Vagina (tissue), 2 donors: ENCODE results near the gene TRIM37.

ENCODE experiments used
- CTCF ChIP-seq, 3 experiments: fragments of 450-650 bp in 2 of 3; fragments of 200-600 bp in 1 of 3; sonication (generic) in 1 of 3; IDR thresholded peaks; one replicate each; pipeline ENCODE4 v1.5.1; 2017 to 2019; ENCODE audit warnings: antibody characterized with exemption in 3 of 3, mild to moderate bottlenecking in 2 of 3, moderate library complexity in 2 of 3
- POLR2A ChIP-seq, 2 donors: fragments of 450-650 bp; IDR thresholded peaks; one replicate each; pipeline ENCODE4 v1.6.1; 2017; ENCODE audit warnings: antibody characterized with exemption in 2 of 2, mild to moderate bottlenecking in 2 of 2, moderate library complexity in 2 of 2
- POLR2AphosphoS5 ChIP-seq, 2 donors: sonication (generic); formaldehyde crosslinking; IDR thresholded peaks; one replicate each; pipeline ENCODE4 v1.9.0; 2017; ENCODE audit warnings: antibody characterized with exemption in 2 of 2, mild to moderate bottlenecking in 2 of 2, low read depth in 1 of 2; ENCODE audit not compliant: insufficient read depth in 1 of 2

- TF ChIP-seq CTCF (IDR thresholded peaks at IDR 0.05) (no peak), POLR2AphosphoS5 (IDR thresholded peaks at IDR 0.05; ENCODE audit: insufficient read depth in 1 of 2, low read depth in 1 of 2) (no peak), POLR2A (IDR thresholded peaks at IDR 0.05) (no peak)
Measured at GRCh38 chr17:59067756-59068155, 38.9 kb downstream of the TRIM37 start.
